ENCODE results near the gene CTDSPL. TPM values are rescaled to one million over a fixed set of nuclear protein-coding genes. Genes with fewer than 3 reads are reported as not detected.
A peak's percentile ranks its signal among the peaks of the same experiment; 100 is the strongest.

CTDSPL gene
- total RNA-seq, 3 donors from 2014 or later (not counting 1 experiment from before 2014, with no cell fraction given), result 0.50 to 3.4 (median 1.8) TPM

GRCh38 chr3:37955918-37956707 is 94.4 kb downstream of the CTDSPL start:
- Histone ChIP-seq H3K4me1 (ENCODE audit: control insufficient read depth, insufficient read depth, low read length) (no peaks in the 10 kb centered on the region), H3K27me3 (ENCODE audit: control insufficient read depth, insufficient read depth, low read length) (no peaks in the 10 kb centered on the region), H3K9me3 (ENCODE audit: control insufficient read depth, insufficient read depth, low read length) (no peaks in the 10 kb centered on the region), H3K36me3 (ENCODE audit: control insufficient read depth, insufficient read depth, low read length) (no peaks in the 10 kb centered on the region), H3K27ac (ENCODE audit: low read length) (no peak overlapping the region), H3K4me3 (ENCODE audit: low read length) (no peak overlapping the region)
- Mint-ChIP-seq H3K27ac (peak overlapping the region in 1 of 2 donors; percentile 14), H3K27me3 (ENCODE audit: low read depth in 2 of 2) (no peaks in the 10 kb centered on the region), H3K9me3 (no peaks in the 10 kb centered on the region), H3K4me1 (peaks cover 0 to 9% of the 10 kb centered on the region in 2 donors), H3K36me3 (no peaks in the 10 kb centered on the region), H3K4me3 (no peak overlapping the region)
- no peak for DNase-seq
- ATAC-seq, result peak in 2 of 3 donors; percentile 15 to 55
- TF ChIP-seq CTCF (IDR thresholded peaks at IDR 0.05), result no peak
- 64% methylated on average over 3 of the region's 3 CpGs for WGBS (ENCODE audit: insufficient coverage)
- intact Hi-C loops (cut with micrococcal nuclease), result no loop called here

GRCh38 chr3:37956723-37957538 is 95.3 kb downstream of the CTDSPL start:
- H3K4me3 Mint-ChIP-seq, result no peak overlapping the region
- DNase-seq (peak in 1 of 2 donors; percentile 24), ATAC-seq (no peak)
- no peak overlapping the region for H3K4me3 ChIP-seq (ENCODE audit: low read length)
- H3K27me3 ChIP-seq (ENCODE audit: control insufficient read depth, insufficient read depth, low read length), result no peaks in the 10 kb centered on the region
- H3K27me3 Mint-ChIP-seq (ENCODE audit: low read depth in 2 of 2), result no peaks in the 10 kb centered on the region
- peak overlapping the region; percentile 14 to 82 for H3K27ac Mint-ChIP-seq
- intact Hi-C loops (cut with micrococcal nuclease), result no loop called here
- WGBS (ENCODE audit: insufficient coverage), result 73% methylated on average over 1 of the region's 2 CpGs
- no peaks in the 10 kb centered on the region for H3K9me3 ChIP-seq (ENCODE audit: control insufficient read depth, insufficient read depth, low read length)
- peaks cover 0 to 9% of the 10 kb centered on the region in 2 donors for H3K4me1 Mint-ChIP-seq
- H3K36me3 ChIP-seq (ENCODE audit: control insufficient read depth, insufficient read depth, low read length), result no peaks in the 10 kb centered on the region
- no peak overlapping the region for H3K27ac ChIP-seq (ENCODE audit: low read length)
- no peaks in the 10 kb centered on the region for H3K36me3 Mint-ChIP-seq
- TF ChIP-seq CTCF (IDR thresholded peaks at IDR 0.05), result no peak
- H3K9me3 Mint-ChIP-seq, result no peaks in the 10 kb centered on the region
- no peaks in the 10 kb centered on the region for H3K4me1 ChIP-seq (ENCODE audit: control insufficient read depth, insufficient read depth, low read length)

DNA sequence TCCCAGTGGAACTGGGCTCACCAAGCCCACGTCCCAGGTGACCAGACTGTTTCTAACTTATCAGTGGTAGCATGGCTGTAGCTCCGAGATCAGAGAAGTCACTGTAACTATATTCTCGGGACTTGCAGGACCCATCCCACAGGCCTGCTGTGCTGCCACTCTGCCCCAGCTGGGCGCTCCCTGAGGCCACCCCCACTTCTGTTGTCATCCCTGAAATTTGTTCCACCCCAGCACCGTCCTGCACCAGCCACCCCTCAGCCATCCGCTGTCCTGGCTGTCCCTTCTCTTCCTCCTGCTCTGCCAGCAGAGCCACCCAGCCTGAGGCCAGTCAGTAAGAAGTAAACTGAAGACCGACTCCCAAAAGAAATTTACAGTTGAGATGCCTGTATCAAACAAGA is 95.9 kb downstream of the CTDSPL start:
- intact Hi-C loops (cut with micrococcal nuclease), result no loop called here
- H3K9me3 ChIP-seq (ENCODE audit: control insufficient read depth, insufficient read depth, low read length), result no peaks in the 10 kb centered on the region
- no peaks in the 10 kb centered on the region for H3K27me3 ChIP-seq (ENCODE audit: control insufficient read depth, insufficient read depth, low read length)
- no peak overlapping the region for H3K4me3 ChIP-seq (ENCODE audit: low read length)
- TF ChIP-seq CTCF (IDR thresholded peaks at IDR 0.05), result no peak
- H3K4me1 Mint-ChIP-seq, result peaks cover 0 to 9% of the 10 kb centered on the region in 2 donors
- H3K27ac ChIP-seq (ENCODE audit: low read length), result no peak overlapping the region
- peak overlapping the region; percentile 2 to 82 for H3K27ac Mint-ChIP-seq
- 67% methylated on average over 7 of the region's 7 CpGs for WGBS (ENCODE audit: insufficient coverage)
- no peaks in the 10 kb centered on the region for H3K9me3 Mint-ChIP-seq
- H3K4me1 ChIP-seq (ENCODE audit: control insufficient read depth, insufficient read depth, low read length), result no peaks in the 10 kb centered on the region
- no peak for ATAC-seq
- no peak for DNase-seq
- no peaks in the 10 kb centered on the region for H3K36me3 Mint-ChIP-seq
- H3K4me3 Mint-ChIP-seq, result no peak overlapping the region
- H3K36me3 ChIP-seq (ENCODE audit: control insufficient read depth, insufficient read depth, low read length), result no peaks in the 10 kb centered on the region
- H3K27me3 Mint-ChIP-seq (ENCODE audit: low read depth in 2 of 2), result no peaks in the 10 kb centered on the region
